SJCRH30 (cell line): Measurements from ENCODE around the gene PLXDC1. TPM values are rescaled to one million over a fixed set of nuclear protein-coding genes. Genes with fewer than 3 reads are reported as not detected.
"Not testable (repeated sequence)": the region's sequence is repeated elsewhere in the genome, so short reads cannot be mapped to it uniquely, and the experiment has no call there.

Experiments
- DNase-seq, 2 experiments: peaks; one replicate each; pipeline ENCODE4 v3.0.0-alpha.2; 2015 to 2020
- H3K27ac ChIP-seq: fragments of 250-450 bp; sonication (Bioruptor Pico); 2 replicates; pipeline ENCODE4 v1.5.1; 2020; ENCODE audit warnings: mild to moderate bottlenecking, moderate library complexity
- H3K27me3 ChIP-seq: fragments of 250-450 bp; sonication (Bioruptor Pico); 2 replicates; pipeline ENCODE4 v1.5.1; 2020; ENCODE audit warnings: mild to moderate bottlenecking, moderate library complexity
- H3K36me3 ChIP-seq: fragments of 250-450 bp; sonication (Bioruptor Pico); 2 replicates; pipeline ENCODE4 v1.5.1; 2020; ENCODE audit warnings: mild to moderate bottlenecking, moderate library complexity
- H3K4me1 ChIP-seq: fragments of 250-450 bp; sonication (Bioruptor Pico); 2 replicates; pipeline ENCODE4 v1.5.1; 2020; ENCODE audit warnings: mild to moderate bottlenecking, moderate library complexity
- H3K4me3 ChIP-seq: fragments of 250-450 bp; sonication (Bioruptor Pico); 2 replicates; pipeline ENCODE4 v1.5.1; 2020; ENCODE audit warnings: mild to moderate bottlenecking, moderate library complexity
- H3K9me3 ChIP-seq: fragments of 250-450 bp; sonication (Bioruptor Pico); replicated peaks from 2 replicates; pipeline ENCODE4 v1.5.1; 2020; ENCODE audit warnings: mild to moderate bottlenecking, moderate library complexity
- total RNA-seq: library from RNA; depleted of rRNA; stranded (reverse); fragments of >200 nt; shearing (Covaris generic); gene quantifications from 2 replicates; pipeline ENCODE4 v1.2.3, GENCODE V29; 2014

The PLXDC1 gene
- total RNA-seq, 1 experiment from 2014 or later = 0.06 TPM

- no peak for DNase-seq
- Histone ChIP-seq H3K4me3 (no peak overlapping the region), H3K27me3 (peaks cover 6% of the 10 kb centered on the region; the same call in 1 of the 2 replicates), H3K36me3 (no peaks in the 10 kb centered on the region; the same call in 1 of the 2 replicates), H3K27ac (no peak overlapping the region), H3K9me3 (no peaks in the 10 kb centered on the region; the same call in 1 of the 2 replicates), H3K4me1 (peaks cover 6% of the 10 kb centered on the region)
These were observed 19.1 kb upstream of the PLXDC1 start for GRCh38 chr17:39170558-39170957.

GRCh38 chr17:39170109-39170508 lies 18.7 kb upstream of the PLXDC1 start:
- DNase-seq = no peak
- H3K36me3 ChIP-seq = no peaks in the 10 kb centered on the region
- H3K9me3 ChIP-seq = no peaks in the 10 kb centered on the region; the same call in 1 of the 2 replicates
- H3K4me1 ChIP-seq = peaks cover 1% of the 10 kb centered on the region
- H3K27me3 ChIP-seq = peaks cover 10% of the 10 kb centered on the region; the same call in 1 of the 2 replicates
- no peak overlapping the region for H3K4me3 ChIP-seq
- H3K27ac ChIP-seq = no peak overlapping the region

- H3K9me3 ChIP-seq = no peaks in the 10 kb centered on the region; the same call in 1 of the 2 replicates
- H3K4me1 ChIP-seq = no peaks in the 10 kb centered on the region
- no peaks in the 10 kb centered on the region for H3K36me3 ChIP-seq
- no peak overlapping the region for H3K4me3 ChIP-seq
- DNase-seq = no peak
- H3K27ac ChIP-seq = no peak overlapping the region
- H3K27me3 ChIP-seq = peaks cover 12% of the 10 kb centered on the region; the same call in 1 of the 2 replicates
These were observed 18.1 kb upstream of the PLXDC1 start for GRCh38 chr17:39169518-39169917.

GRCh38 chr17:39169101-39169500 lies 17.7 kb upstream of the PLXDC1 start:
- Histone ChIP-seq H3K9me3 (no peaks in the 10 kb centered on the region; the same call in 1 of the 2 replicates), H3K36me3 (no peaks in the 10 kb centered on the region), H3K27me3 (peaks cover 12% of the 10 kb centered on the region; the same call in 1 of the 2 replicates), H3K27ac (no peak overlapping the region), H3K4me3 (no peak overlapping the region), H3K4me1 (no peaks in the 10 kb centered on the region)
- DNase-seq = no peak

- H3K27ac ChIP-seq, DNase-seq, H3K9me3 ChIP-seq, H3K4me1 ChIP-seq, H3K4me3 ChIP-seq, H3K36me3 ChIP-seq: not testable (repeated sequence)
- peaks cover 12% of the 10 kb centered on the region; the same call in 1 of the 2 replicates for H3K27me3 ChIP-seq
These were observed 17.1 kb upstream of the PLXDC1 start for GRCh38 chr17:39168503-39168902.

GRCh38 chr17:39167476-39167875 lies 16.0 kb upstream of the PLXDC1 start:
- Histone ChIP-seq H3K27me3 (peaks cover 12% of the 10 kb centered on the region; the same call in 1 of the 2 replicates), H3K36me3 (no peaks in the 10 kb centered on the region), H3K27ac (no peak overlapping the region), H3K4me1 (no peaks in the 10 kb centered on the region), H3K9me3 (no peaks in the 10 kb centered on the region; the same call in 1 of the 2 replicates), H3K4me3 (no peak overlapping the region)
- DNase-seq = no peak

GRCh38 chr17:39166437-39167335 lies 15.2 kb upstream of the PLXDC1 start:
- Histone ChIP-seq H3K4me3 (no peak overlapping the region), H3K27me3 (peaks cover 12% of the 10 kb centered on the region; the same call in 1 of the 2 replicates), H3K4me1 (no peaks in the 10 kb centered on the region), H3K9me3 (no peaks in the 10 kb centered on the region; the same call in 1 of the 2 replicates), H3K36me3 (no peaks in the 10 kb centered on the region), H3K27ac (no peak overlapping the region)
- no peak for DNase-seq

GRCh38 chr17:39165841-39166349 lies 14.5 kb upstream of the PLXDC1 start, which contains the start of gene ARL5C:
ARL5C (minus strand) TSS chr17:39166161; CDS start chr17:39165760, 401 bp downstream.
- Histone ChIP-seq H3K27ac (no peak within 1 kb of the TSS), H3K4me3 (peak within 1 kb of the TSS; percentile 46), H3K9me3 (no peaks in the 10 kb centered on the region; the same call in 1 of the 2 replicates), H3K4me1 (no peaks in the 10 kb centered on the region), H3K36me3 (no peaks in the 10 kb centered on the region), H3K27me3 (peaks cover 12% of the 10 kb centered on the region; the same call in 1 of the 2 replicates)
- no peak for DNase-seq

GRCh38 chr17:39165178-39165840 lies 13.9 kb upstream of the PLXDC1 start:
- Histone ChIP-seq H3K36me3 (no peaks in the 10 kb centered on the region), H3K4me1 (no peaks in the 10 kb centered on the region), H3K27me3 (peaks cover 12% of the 10 kb centered on the region; the same call in 1 of the 2 replicates), H3K4me3 (peak overlapping the region; percentile 46), H3K27ac (no peak overlapping the region), H3K9me3 (no peaks in the 10 kb centered on the region; the same call in 1 of the 2 replicates)
- DNase-seq = no peak

- Histone ChIP-seq H3K4me3 (peak overlapping the region; percentile 46), H3K36me3 (no peaks in the 10 kb centered on the region), H3K9me3 (no peaks in the 10 kb centered on the region; the same call in 1 of the 2 replicates), H3K27me3 (peaks cover 12% of the 10 kb centered on the region; the same call in 1 of the 2 replicates), H3K4me1 (no peaks in the 10 kb centered on the region), H3K27ac (no peak overlapping the region)
- DNase-seq = peak; percentile 89 to 93
These were observed 13.3 kb upstream of the PLXDC1 start for GRCh38 chr17:39164675-39165143.

GRCh38 chr17:39161962-39162361 lies 10.5 kb upstream of the PLXDC1 start:
- Histone ChIP-seq H3K36me3 (no peaks in the 10 kb centered on the region), H3K4me3 (no peak overlapping the region), H3K9me3 (no peaks in the 10 kb centered on the region), H3K27ac (no peak overlapping the region), H3K4me1 (no peaks in the 10 kb centered on the region), H3K27me3 (peaks cover 12% of the 10 kb centered on the region; the same call in 1 of the 2 replicates)
- DNase-seq = no peak

- DNase-seq = no peak
- no peaks in the 10 kb centered on the region for H3K9me3 ChIP-seq
These were observed 7.2 kb upstream of the PLXDC1 start for GRCh38 chr17:39158623-39159022.

GRCh38 chr17:39156491-39156890 lies 5.1 kb upstream of the PLXDC1 start:
- no peaks in the 10 kb centered on the region for H3K27me3 ChIP-seq
- H3K36me3 ChIP-seq = no peaks in the 10 kb centered on the region
- no peak overlapping the region for H3K27ac ChIP-seq
- peaks cover 3% of the 10 kb centered on the region; the same call in 1 of the 2 replicates for H3K4me1 ChIP-seq
- no peak for DNase-seq
- no peaks in the 10 kb centered on the region for H3K9me3 ChIP-seq
- no peak overlapping the region for H3K4me3 ChIP-seq

More at GRCh38 chr17:39158623-39159022, 7.2 kb upstream of the PLXDC1 start:
- no peaks in the 10 kb centered on the region for H3K36me3 ChIP-seq
- no peak overlapping the region for H3K4me3 ChIP-seq
- no peaks in the 10 kb centered on the region for H3K27me3 ChIP-seq
- H3K27ac ChIP-seq = no peak overlapping the region
- no peaks in the 10 kb centered on the region for H3K4me1 ChIP-seq

- peaks cover 3% of the 10 kb centered on the region; the same call in 1 of the 2 replicates for H3K4me1 ChIP-seq
- H3K9me3 ChIP-seq = no peaks in the 10 kb centered on the region
- H3K27me3 ChIP-seq = no peaks in the 10 kb centered on the region
- H3K27ac ChIP-seq = no peak overlapping the region
- no peak overlapping the region for H3K4me3 ChIP-seq
- no peaks in the 10 kb centered on the region for H3K36me3 ChIP-seq
- DNase-seq = no peak
These were observed 4.2 kb upstream of the PLXDC1 start for GRCh38 chr17:39155654-39156053.
